ENCODE data around the gene PDAP1.

DNA sequence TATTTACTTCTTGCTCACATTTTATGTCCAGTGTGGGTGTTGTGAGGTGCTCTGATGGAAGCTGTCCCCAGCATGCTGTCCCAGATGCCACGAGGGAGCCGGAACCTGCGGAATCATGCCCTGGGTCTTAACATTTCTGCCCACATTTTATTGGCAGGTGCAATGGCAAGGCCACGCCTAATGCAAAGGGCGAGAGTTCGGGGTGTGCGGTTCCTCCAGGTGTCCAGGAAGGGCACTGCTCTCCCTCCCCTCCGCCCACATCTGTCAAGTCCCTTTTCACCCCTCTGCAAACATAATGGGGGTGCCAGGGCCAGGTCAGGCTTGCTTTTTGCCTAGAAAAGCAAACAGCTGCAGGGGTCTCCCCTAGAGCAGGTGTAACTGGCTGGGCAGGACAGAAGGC, 16.4 kb downstream of the PDAP1 start:
- TF ChIP-seq, protein P1, sequence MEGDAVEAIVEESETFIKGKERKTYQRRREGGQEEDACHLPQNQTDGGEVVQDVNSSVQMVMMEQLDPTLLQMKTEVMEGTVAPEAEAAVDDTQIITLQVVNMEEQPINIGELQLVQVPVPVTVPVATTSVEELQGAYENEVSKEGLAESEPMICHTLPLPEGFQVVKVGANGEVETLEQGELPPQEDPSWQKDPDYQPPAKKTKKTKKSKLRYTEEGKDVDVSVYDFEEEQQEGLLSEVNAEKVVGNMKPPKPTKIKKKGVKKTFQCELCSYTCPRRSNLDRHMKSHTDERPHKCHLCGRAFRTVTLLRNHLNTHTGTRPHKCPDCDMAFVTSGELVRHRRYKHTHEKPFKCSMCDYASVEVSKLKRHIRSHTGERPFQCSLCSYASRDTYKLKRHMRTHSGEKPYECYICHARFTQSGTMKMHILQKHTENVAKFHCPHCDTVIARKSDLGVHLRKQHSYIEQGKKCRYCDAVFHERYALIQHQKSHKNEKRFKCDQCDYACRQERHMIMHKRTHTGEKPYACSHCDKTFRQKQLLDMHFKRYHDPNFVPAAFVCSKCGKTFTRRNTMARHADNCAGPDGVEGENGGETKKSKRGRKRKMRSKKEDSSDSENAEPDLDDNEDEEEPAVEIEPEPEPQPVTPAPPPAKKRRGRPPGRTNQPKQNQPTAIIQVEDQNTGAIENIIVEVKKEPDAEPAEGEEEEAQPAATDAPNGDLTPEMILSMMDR (IDR thresholded peaks at IDR 0.05; ENCODE audit: low read depth, low read length), result no peak
- TF ChIP-seq EZH2phosphoT487 (IDR thresholded peaks at IDR 0.05; ENCODE audit: low read depth), result no peak

Data from OCI-LY3 (cell line).